ENCODE results near the gene ZNRF2.

The ZNRF2 gene

DNA sequence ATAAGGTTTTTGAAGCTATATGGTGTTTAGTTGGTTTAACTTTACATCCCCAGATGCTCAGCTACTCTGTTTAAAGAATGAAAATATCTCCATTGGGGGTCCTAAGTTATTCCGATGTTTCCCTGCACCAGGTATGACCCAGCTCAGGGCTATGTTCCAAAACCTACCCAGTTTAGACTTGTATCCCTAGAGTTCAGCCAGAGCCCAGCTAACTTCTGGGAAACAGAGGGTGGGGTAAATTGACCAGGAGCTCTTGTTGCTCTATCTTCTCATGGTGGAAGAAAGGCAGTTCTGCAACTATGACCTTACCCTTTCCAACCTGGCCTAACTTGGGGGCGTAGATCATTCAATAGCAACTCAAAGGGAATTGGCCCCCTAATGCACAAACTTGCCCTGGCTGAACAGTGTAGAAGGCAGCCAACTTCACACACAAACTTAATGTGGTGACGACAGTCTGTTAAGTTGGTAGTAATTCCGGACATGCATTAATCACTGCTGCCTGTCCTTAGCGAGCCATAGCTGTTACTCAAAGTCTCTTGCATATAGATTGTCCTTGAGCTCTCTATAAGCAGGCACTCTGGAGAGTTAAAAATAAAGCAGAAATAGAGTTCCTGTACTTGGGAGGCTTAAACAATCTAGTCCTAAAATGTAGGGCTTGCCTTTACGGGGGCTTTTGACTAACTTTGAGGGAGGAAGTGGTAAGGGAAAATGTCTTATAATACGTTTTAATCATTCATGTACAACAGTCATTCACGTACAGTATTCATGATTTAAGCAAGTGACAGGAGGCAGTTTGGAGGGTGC lies 5.3 kb upstream of the ZNRF2 start:
- H3K27me3 ChIP-seq (replicated peaks; ENCODE audit: control insufficient read depth, insufficient read depth, low read length) = no peaks in the 10 kb centered on the region
- no peak overlapping the region for H3K4me3 ChIP-seq (replicated peaks; ENCODE audit: low read depth, low read length)
- DNase-seq (ENCODE audit: extremely low read depth, insufficient read length) = no peak
- TF ChIP-seq, protein P1, sequence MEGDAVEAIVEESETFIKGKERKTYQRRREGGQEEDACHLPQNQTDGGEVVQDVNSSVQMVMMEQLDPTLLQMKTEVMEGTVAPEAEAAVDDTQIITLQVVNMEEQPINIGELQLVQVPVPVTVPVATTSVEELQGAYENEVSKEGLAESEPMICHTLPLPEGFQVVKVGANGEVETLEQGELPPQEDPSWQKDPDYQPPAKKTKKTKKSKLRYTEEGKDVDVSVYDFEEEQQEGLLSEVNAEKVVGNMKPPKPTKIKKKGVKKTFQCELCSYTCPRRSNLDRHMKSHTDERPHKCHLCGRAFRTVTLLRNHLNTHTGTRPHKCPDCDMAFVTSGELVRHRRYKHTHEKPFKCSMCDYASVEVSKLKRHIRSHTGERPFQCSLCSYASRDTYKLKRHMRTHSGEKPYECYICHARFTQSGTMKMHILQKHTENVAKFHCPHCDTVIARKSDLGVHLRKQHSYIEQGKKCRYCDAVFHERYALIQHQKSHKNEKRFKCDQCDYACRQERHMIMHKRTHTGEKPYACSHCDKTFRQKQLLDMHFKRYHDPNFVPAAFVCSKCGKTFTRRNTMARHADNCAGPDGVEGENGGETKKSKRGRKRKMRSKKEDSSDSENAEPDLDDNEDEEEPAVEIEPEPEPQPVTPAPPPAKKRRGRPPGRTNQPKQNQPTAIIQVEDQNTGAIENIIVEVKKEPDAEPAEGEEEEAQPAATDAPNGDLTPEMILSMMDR (IDR thresholded peaks at IDR 0.05; ENCODE audit: insufficient read depth, low read length, poor library complexity, severe bottlenecking) = no peak
- H3K36me3 ChIP-seq (ENCODE audit: control insufficient read depth, insufficient read depth, low read length) = no peaks in the 10 kb centered on the region

DNA sequence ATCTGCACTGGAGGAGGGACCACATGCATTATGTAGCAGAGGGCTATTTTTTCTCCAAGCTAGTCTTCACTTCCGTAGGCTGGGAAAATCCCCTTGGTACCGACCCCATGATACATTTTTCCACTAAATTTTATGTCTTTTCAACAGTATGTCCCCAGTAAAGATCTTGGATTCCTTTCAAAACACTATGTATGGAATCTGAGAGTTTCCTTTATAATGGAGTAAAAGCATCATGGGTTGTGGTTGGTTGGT lies 4.8 kb upstream of the ZNRF2 start:
- no peaks in the 10 kb centered on the region for H3K36me3 ChIP-seq (ENCODE audit: control insufficient read depth, insufficient read depth, low read length)
- H3K4me3 ChIP-seq (replicated peaks; ENCODE audit: low read depth, low read length) = no peak overlapping the region
- no peaks in the 10 kb centered on the region for H3K27me3 ChIP-seq (replicated peaks; ENCODE audit: control insufficient read depth, insufficient read depth, low read length)
- TF ChIP-seq, protein P1 (IDR thresholded peaks at IDR 0.05; ENCODE audit: insufficient read depth, low read length, poor library complexity, severe bottlenecking) = no peak
- DNase-seq (ENCODE audit: extremely low read depth, insufficient read length) = no peak

DNA sequence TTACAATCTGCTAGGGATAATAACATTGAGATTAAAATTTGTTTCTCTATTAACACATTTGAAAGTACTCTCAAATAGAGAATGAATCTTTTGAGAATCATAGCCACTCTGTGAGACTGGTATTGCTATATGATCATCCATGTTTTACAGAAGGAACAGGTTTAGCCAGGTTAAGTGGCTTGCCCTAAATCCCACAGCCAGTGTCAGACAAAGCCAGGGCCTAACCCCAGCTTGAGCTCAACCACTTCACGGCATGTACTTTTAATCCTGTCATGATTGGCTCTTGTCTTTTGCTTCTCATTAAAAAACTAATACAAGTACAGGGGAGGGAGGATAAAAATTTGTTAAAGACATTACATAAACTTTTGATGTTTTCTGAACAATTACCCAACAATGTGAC lies 3.8 kb upstream of the ZNRF2 start:
- Histone ChIP-seq H3K4me3 (replicated peaks; ENCODE audit: low read depth, low read length) (no peak overlapping the region), H3K36me3 (ENCODE audit: control insufficient read depth, insufficient read depth, low read length) (no peaks in the 10 kb centered on the region), H3K27me3 (replicated peaks; ENCODE audit: control insufficient read depth, insufficient read depth, low read length) (no peaks in the 10 kb centered on the region)
- DNase-seq (ENCODE audit: extremely low read depth, insufficient read length) = no peak
- TF ChIP-seq, protein P1 (IDR thresholded peaks at IDR 0.05; ENCODE audit: insufficient read depth, low read length, poor library complexity, severe bottlenecking) = no peak

DNA sequence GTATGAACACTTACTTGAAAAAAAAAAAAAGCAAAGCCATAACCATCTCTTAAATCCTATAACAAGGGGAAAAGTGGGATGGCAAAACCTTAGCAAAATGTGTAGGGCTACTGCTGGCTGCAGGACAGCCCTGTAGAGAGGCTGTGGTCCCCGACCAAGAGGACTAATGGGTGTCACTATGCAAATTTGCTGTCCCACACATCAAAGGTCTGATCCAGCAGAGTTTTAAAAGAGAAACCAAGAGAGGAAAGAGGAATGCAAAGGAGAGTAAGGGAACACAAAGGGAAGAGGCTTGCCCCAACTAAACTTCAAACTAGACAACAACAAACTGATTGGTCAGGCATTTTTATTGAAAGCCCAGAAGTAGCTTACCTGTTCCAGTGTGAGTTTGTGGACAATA lies 3.1 kb upstream of the ZNRF2 start:
- Histone ChIP-seq H3K27me3 (replicated peaks; ENCODE audit: control insufficient read depth, insufficient read depth, low read length) (no peaks in the 10 kb centered on the region), H3K36me3 (ENCODE audit: control insufficient read depth, insufficient read depth, low read length) (no peaks in the 10 kb centered on the region), H3K4me3 (replicated peaks; ENCODE audit: low read depth, low read length) (no peak overlapping the region)
- TF ChIP-seq, protein P1 (IDR thresholded peaks at IDR 0.05; ENCODE audit: insufficient read depth, low read length, poor library complexity, severe bottlenecking) = no peak
- DNase-seq (ENCODE audit: extremely low read depth, insufficient read length) = no peak

DNA sequence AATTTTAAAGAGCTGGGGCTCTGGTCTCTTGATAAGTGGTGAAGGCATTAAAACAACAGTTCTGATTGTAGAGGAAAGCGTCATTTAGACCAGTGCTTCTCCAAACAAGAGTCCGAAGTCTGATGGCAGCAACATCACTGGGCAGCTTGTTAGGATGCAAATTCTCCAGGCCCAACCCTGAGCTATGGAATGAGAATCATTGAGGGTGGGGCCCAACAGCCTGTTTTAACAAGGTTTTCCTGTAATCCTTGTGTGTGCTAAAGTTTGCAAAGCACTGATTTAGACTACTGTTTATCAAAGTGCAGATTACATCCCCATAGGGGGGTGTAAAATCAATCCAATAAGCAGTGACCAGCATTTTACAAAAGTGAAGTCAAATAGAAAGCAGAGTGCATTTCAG lies 2.6 kb upstream of the ZNRF2 start:
- H3K27me3 ChIP-seq (replicated peaks; ENCODE audit: control insufficient read depth, insufficient read depth, low read length) = no peaks in the 10 kb centered on the region
- no peak for DNase-seq (ENCODE audit: extremely low read depth, insufficient read length)
- H3K36me3 ChIP-seq (ENCODE audit: control insufficient read depth, insufficient read depth, low read length) = no peaks in the 10 kb centered on the region
- H3K4me3 ChIP-seq (replicated peaks; ENCODE audit: low read depth, low read length) = no peak overlapping the region
- TF ChIP-seq, protein P1 (IDR thresholded peaks at IDR 0.05; ENCODE audit: insufficient read depth, low read length, poor library complexity, severe bottlenecking) = no peak

DNA sequence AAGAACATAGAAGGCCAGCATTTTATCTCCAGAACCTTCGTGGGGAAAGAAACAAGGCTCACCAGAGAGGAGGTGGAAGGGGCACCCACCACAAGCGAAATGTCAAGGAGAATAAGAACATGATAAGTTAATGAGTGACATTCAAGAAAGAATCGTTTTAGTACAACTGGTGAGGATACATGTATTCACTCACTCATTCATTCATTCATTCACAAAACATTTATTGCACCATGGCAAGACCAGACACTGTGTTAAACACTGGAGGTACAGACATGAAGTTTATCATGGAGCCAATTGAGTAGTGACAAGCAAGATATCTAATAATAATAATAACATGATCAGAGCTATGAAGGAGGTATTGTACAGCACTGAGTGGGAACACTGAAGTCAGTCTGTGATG lies 1.7 kb upstream of the ZNRF2 start:
- Histone ChIP-seq H3K4me3 (replicated peaks; ENCODE audit: low read depth, low read length) (no peak overlapping the region), H3K36me3 (ENCODE audit: control insufficient read depth, insufficient read depth, low read length) (no peaks in the 10 kb centered on the region), H3K27me3 (replicated peaks; ENCODE audit: control insufficient read depth, insufficient read depth, low read length) (no peaks in the 10 kb centered on the region)
- TF ChIP-seq, protein P1 (IDR thresholded peaks at IDR 0.05; ENCODE audit: insufficient read depth, low read length, poor library complexity, severe bottlenecking) = no peak
- no peak for DNase-seq (ENCODE audit: extremely low read depth, insufficient read length)

All from GM06990 (cell line).